ENCODE data around the gene EPB41L3. TPM values are rescaled to one million over a fixed set of nuclear protein-coding genes. Genes with fewer than 3 reads are reported as not detected.
"Not testable (repeated sequence)": the region's sequence is repeated elsewhere in the genome, so short reads cannot be mapped to it uniquely, and the experiment has no call there.

The EPB41L3 gene
- total RNA-seq, 2 experiments from 2014 or later = 0.73 to 0.86 TPM

DNA sequence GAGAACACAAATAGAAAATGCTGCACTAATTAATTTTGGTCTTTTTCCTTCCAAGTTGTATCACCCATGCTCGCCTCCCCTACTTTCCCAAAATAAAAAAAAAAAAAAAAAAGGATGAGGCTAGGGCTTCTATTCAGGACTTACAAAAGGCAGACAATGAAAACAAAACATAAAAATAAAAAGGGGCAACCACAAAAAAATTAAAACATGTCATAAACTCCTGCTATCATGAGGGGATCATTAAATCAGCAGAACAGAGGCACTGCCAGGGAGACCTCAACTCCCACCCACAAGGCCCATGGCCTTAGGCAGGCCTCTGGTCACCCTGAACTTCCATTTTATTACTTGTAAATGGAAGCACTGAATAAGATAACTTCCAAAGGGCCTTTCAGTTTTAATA is 23.3 kb downstream of the EPB41L3 start:
- no peaks in the 10 kb centered on the region for H3K9me3 Mint-ChIP-seq
- ChIA-PET POLR2A (no interaction called here), CTCF (no interaction called here)
- no peak overlapping the region for H3K4me3 Mint-ChIP-seq
- H3K36me3 Mint-ChIP-seq (ENCODE audit: low read depth) = no peaks in the 10 kb centered on the region
- no peak overlapping the region for H3K27ac Mint-ChIP-seq
- no peaks in the 10 kb centered on the region for H3K4me1 Mint-ChIP-seq
- H3K27me3 Mint-ChIP-seq = no peaks in the 10 kb centered on the region
- DNase-seq = no peak

DNA sequence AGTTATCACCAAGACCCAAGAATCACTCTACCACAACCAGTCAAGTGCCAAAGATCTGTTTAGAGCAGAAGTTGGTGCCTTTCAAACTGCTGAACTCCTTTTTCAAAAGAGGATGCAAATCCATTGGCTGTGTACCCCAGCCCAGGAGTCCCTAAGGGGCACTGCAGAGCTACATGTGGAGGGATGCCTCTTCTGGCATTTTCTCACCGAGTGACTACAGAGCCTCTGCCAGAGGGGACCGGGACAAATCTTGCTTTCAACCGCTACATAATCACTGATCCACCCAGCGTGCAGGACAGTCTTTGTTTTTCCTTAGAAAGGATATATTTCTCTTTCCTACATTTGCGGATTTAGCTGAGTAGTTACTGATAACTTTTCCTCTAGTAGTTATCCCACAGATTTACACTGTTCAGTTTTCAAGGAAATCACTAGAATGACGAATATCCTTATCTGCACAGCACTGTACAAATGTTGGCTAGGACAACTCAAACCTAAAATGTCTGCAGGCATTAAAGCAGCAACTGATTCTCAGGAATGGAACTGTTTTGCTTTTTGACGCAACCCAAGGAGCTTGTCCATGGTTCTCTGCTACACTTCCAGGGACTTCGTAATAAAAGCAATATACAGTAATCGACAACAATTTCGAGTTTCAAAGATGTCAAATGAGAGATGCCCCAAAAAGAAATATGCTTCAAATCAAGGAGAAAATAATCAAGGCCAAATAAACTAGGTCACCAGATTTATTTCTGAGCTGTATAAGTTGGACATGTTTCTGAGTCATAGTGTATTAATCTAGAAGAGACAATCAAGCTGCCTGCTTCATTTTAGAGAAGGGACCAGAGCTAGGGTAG is 24.1 kb downstream of the EPB41L3 start:
- Mint-ChIP-seq H3K27me3 (no peaks in the 10 kb centered on the region), H3K9me3 (no peaks in the 10 kb centered on the region), H3K27ac (no peak overlapping the region), H3K4me1 (no peaks in the 10 kb centered on the region), H3K4me3 (no peak overlapping the region), H3K36me3 (ENCODE audit: low read depth) (no peaks in the 10 kb centered on the region)
- POLR2A ChIA-PET = no interaction called here
- CTCF ChIA-PET = no interaction called here
- no peak for DNase-seq

DNA sequence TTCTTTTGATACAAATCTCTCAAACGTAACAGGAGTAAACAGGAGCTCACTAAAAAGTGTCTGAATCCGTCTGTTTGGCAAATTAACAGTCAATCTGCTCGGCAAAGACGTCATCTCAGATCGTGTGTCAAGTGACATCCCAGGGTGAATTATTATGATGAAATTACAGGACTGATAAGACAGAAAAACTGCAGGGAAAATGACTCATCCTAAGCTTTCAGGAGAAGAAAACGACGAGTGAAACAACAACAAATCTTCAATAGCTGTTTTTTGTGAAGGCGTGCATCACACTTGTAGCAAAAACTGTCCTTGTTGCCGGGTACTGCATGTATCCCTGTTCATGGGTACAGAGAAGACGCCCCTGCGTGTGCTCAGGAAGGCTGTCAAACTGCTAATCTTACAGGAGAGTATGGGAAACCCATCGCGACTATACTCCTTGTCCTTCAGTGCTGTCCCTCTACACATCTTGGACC is 24.9 kb downstream of the EPB41L3 start:
- Mint-ChIP-seq H3K4me1 (no peaks in the 10 kb centered on the region), H3K36me3 (ENCODE audit: low read depth) (no peaks in the 10 kb centered on the region), H3K9me3 (no peaks in the 10 kb centered on the region), H3K27ac (no peak overlapping the region), H3K27me3 (no peaks in the 10 kb centered on the region), H3K4me3 (no peak overlapping the region)
- CTCF ChIA-PET = no interaction called here
- no peak for DNase-seq
- POLR2A ChIA-PET = no interaction called here

DNA sequence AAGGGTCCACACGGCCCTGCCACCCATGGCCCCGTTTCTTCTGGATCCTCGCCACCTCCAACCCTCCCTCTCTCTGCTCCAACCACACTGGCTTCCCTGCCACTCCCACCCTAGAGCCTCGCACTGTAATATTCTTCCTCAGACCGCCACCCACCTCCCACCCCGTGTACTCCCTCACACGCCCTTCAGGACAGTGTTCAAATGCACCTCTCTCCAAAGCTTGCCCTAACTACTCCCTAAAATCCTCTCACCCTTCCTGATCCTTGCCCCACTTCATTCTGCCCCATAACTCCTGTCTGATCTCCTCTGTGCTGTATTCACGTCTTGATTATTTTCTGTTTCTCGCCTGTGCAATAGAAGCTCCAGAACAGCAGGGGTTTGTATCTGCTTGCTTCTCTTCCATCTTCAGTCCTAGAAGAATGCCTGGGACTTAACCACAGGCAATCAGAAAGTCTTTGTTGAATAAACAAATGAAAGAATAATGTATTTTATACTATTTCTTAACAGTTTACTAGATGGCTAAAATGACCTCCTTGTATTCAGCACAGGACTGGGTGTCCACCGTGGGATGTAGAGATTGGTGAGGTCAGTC is 25.5 kb downstream of the EPB41L3 start:
- no peak for DNase-seq
- Mint-ChIP-seq H3K36me3 (ENCODE audit: low read depth) (no peaks in the 10 kb centered on the region), H3K27me3 (no peaks in the 10 kb centered on the region), H3K9me3 (no peaks in the 10 kb centered on the region), H3K4me3 (no peak overlapping the region), H3K27ac (no peak overlapping the region), H3K4me1 (no peaks in the 10 kb centered on the region)
- CTCF ChIA-PET = no interaction called here
- POLR2A ChIA-PET = no interaction called here

DNA sequence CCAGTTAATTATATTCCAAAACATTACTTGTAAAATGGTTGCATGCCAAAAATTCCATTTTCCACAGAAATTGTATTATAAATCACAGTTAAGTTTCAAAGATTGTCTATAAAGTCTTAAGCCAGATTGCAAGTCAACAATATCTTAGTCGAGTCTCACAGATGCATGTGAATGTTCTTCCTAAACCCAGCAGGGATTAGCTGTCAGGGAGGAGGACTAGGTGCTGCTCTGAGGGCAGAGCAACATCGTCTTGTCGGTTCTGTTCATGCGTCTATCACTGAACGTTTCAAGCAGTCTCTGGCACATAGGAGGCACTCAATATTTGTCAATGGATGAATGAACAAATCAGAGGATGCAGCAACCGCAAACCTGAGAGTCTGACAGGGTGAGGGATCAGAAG is 27.0 kb downstream of the EPB41L3 start:
- ChIA-PET POLR2A (no interaction called here), CTCF (no interaction called here)
- no peak overlapping the region for H3K4me3 Mint-ChIP-seq
- H3K36me3 Mint-ChIP-seq (ENCODE audit: low read depth) = no peaks in the 10 kb centered on the region
- no peaks in the 10 kb centered on the region for H3K9me3 Mint-ChIP-seq
- no peak for DNase-seq
- no peak overlapping the region for H3K27ac Mint-ChIP-seq
- no peaks in the 10 kb centered on the region for H3K27me3 Mint-ChIP-seq
- H3K4me1 Mint-ChIP-seq = no peaks in the 10 kb centered on the region

DNA sequence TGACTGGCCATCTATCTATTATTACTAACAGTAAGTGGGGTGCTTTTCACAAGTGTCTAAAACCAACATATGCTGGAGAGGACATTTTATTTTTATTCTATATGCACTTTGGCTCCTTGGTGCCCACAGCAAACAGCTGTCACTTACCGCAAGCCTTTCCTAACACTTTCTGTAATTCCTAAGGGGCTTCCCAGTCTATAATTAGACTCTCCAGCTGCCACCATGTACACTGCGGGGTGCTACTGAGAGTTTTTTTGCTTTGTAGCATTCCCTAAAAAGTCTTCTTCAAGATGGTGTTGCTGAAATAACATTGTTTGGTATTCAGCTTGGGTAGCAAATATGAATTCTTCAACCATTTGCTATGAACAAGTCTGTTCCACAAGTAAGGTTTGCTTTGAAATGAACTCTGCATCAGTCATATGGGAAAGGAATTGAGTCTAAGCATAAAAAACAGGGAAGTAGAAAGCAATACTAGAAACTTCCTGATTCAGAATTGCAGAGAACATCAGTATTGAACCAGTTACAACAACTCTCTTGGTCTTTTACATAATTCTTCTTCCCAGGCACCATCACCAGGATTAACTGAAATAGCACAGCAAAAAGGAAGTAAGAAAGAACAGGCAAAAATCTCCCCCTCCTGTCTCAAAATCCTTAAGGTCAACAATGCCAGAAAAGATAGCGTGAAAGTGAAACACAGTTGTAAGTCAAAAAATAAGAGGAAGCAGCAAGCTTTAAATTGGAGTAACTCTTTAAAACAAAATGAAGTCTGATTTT is 28.6 kb downstream of the EPB41L3 start:
- ChIA-PET CTCF (no interaction called here), POLR2A (no interaction called here)
- H3K9me3 Mint-ChIP-seq = no peaks in the 10 kb centered on the region
- no peaks in the 10 kb centered on the region for H3K4me1 Mint-ChIP-seq
- H3K4me3 Mint-ChIP-seq = no peak overlapping the region
- H3K36me3 Mint-ChIP-seq (ENCODE audit: low read depth) = no peaks in the 10 kb centered on the region
- no peak overlapping the region for H3K27ac Mint-ChIP-seq
- H3K27me3 Mint-ChIP-seq = no peaks in the 10 kb centered on the region
- no peak for DNase-seq

- H3K4me3 Mint-ChIP-seq = no peak overlapping the region
- no peaks in the 10 kb centered on the region for H3K36me3 Mint-ChIP-seq (ENCODE audit: low read depth)
- DNase-seq = no peak
- no peaks in the 10 kb centered on the region for H3K27me3 Mint-ChIP-seq
- ChIA-PET CTCF (no interaction called here), POLR2A (no interaction called here)
- no peak overlapping the region for H3K27ac Mint-ChIP-seq
- no peaks in the 10 kb centered on the region for H3K4me1 Mint-ChIP-seq
- H3K9me3 Mint-ChIP-seq = no peaks in the 10 kb centered on the region
Measured at GRCh38 chr18:5513947-5514346, 29.9 kb downstream of the EPB41L3 start.

DNA sequence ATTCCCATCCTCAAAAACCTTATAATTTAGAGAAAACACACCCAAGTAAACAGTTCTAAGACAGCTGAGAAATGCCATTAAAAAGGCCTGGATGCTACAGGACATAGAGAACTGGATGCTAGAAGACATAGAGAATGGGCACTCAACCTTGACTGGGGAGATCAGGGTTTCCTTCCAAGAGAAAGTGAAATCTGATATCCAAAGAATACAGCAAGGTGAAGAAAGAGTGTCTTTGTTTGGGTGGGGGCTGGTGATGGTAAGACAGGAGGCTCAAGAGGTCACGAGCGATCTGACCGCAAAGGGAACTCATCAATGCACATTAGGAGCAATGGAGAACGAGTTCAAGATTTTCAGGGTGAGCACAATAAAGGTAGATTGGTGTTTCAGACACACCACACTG is 31.6 kb downstream of the EPB41L3 start:
- no peak for DNase-seq
- Mint-ChIP-seq H3K4me3 (no peak overlapping the region), H3K9me3 (no peaks in the 10 kb centered on the region), H3K4me1 (no peaks in the 10 kb centered on the region), H3K27me3 (no peaks in the 10 kb centered on the region), H3K36me3 (ENCODE audit: low read depth) (no peaks in the 10 kb centered on the region), H3K27ac (no peak overlapping the region)
- ChIA-PET CTCF (no interaction called here), POLR2A (no interaction called here)

DNA sequence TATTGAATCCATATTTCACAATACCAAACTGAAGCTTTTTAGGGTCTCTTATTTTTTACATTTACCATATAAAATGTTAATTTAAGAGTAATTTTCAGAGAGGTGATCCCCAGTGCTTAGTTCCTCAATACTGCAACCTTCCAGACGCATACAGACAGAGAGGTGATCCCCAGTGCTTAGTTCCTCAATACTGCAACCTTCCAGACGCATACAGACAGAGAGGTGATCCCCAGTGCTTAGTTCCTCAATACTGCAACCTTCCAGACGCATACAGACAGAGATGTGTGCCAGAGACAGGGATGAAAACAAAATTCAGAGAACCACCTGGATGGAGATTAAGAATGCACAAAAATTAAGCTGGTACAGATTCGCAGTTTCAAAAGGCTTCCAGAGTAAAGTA is 32.3 kb downstream of the EPB41L3 start:
- CTCF ChIA-PET; POLR2A ChIA-PET; H3K9me3 Mint-ChIP-seq; H3K4me1 Mint-ChIP-seq; H3K27ac Mint-ChIP-seq; H3K4me3 Mint-ChIP-seq; H3K27me3 Mint-ChIP-seq; DNase-seq; H3K36me3 Mint-ChIP-seq (ENCODE audit: low read depth): not testable (repeated sequence)

DNA sequence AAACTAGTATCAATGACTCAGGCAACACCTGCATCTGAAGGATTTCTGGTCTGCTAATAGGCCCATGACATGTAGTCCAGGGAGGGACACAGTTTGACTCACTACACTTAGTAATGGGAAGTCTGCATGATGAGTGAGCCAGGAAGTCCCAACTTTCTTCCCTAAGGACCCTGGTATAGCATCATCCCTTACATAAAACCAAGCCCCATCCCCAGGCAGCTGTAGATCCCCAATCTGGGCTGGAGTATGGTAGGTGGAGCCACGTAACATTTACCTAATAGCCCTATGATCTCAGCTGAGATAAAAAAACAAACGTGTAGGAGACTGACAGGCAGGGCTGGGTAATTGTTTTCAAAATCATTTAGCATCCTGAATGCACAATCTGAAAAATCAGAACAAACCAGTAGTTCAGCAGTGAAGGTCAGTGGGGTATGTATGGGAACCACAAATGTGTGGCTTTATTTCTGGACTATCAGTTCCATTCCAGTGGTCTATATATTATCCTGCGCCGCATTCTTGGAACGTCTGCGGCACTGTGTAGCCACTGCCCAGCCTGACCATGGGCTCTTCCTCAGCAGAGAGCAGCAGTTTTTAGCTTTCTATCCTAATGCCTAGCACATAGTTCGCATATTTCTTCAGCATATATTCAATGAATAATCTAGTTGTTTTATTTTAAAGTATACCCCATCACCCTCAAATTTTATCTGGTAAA is 33.5 kb downstream of the EPB41L3 start:
- POLR2A ChIA-PET = no interaction called here
- Mint-ChIP-seq H3K9me3 (no peaks in the 10 kb centered on the region), H3K4me1 (no peaks in the 10 kb centered on the region), H3K27ac (no peak overlapping the region), H3K27me3 (no peaks in the 10 kb centered on the region), H3K4me3 (no peak overlapping the region), H3K36me3 (ENCODE audit: low read depth) (no peaks in the 10 kb centered on the region)
- CTCF ChIA-PET = interaction anchor here (1.0 kb wide), 1 partner anchor 89 kb away, joined by 3 read pairs; no protein-coding TSS in a partner anchor
- no peak for DNase-seq

- Mint-ChIP-seq H3K36me3 (ENCODE audit: low read depth) (no peaks in the 10 kb centered on the region), H3K27me3 (no peaks in the 10 kb centered on the region), H3K9me3 (no peaks in the 10 kb centered on the region), H3K4me3 (no peak overlapping the region), H3K4me1 (no peaks in the 10 kb centered on the region), H3K27ac (no peak overlapping the region)
- ChIA-PET CTCF (no interaction called here), POLR2A (no interaction called here)
- DNase-seq = no peak
Measured at GRCh38 chr18:5508821-5509220, 35.0 kb downstream of the EPB41L3 start.

DNA sequence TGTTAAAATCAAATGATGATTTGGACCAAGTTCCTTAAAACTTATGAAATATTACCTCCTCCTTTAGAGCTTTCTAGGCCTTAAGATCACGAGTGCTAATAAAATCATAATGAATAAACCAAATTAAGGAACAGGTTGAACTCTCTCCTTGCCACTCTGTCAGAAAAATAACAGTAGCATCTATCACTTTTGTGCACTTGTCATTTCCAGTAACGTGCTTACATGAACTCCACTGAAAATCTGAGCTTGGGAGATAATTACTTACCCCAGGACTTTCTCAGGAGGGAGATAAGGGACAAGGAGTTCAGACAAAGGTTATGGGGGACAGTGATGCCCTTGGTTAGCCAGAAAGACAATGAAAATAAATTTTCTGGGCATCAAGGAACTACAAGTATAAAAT is 36.0 kb downstream of the EPB41L3 start:
- H3K4me3 Mint-ChIP-seq = no peak overlapping the region
- no peak for DNase-seq
- no peaks in the 10 kb centered on the region for H3K9me3 Mint-ChIP-seq
- ChIA-PET CTCF (no interaction called here), POLR2A (no interaction called here)
- H3K27ac Mint-ChIP-seq = no peak overlapping the region
- H3K36me3 Mint-ChIP-seq (ENCODE audit: low read depth) = no peaks in the 10 kb centered on the region
- no peaks in the 10 kb centered on the region for H3K27me3 Mint-ChIP-seq
- H3K4me1 Mint-ChIP-seq = no peaks in the 10 kb centered on the region

- ChIA-PET POLR2A (no interaction called here), CTCF (no interaction called here)
- no peak overlapping the region for H3K4me3 Mint-ChIP-seq
- no peak for DNase-seq
- H3K9me3 Mint-ChIP-seq = no peaks in the 10 kb centered on the region
- H3K4me1 Mint-ChIP-seq = no peaks in the 10 kb centered on the region
- H3K27ac Mint-ChIP-seq = no peak overlapping the region
- no peaks in the 10 kb centered on the region for H3K27me3 Mint-ChIP-seq
- H3K36me3 Mint-ChIP-seq (ENCODE audit: low read depth) = no peaks in the 10 kb centered on the region
Measured at GRCh38 chr18:5506174-5506573, 37.6 kb downstream of the EPB41L3 start.
